ENCODE results near the gene CFAP74.

CFAP74 gene

GRCh38 chr1:1959840-1960479 lies 43.6 kb downstream of the CFAP74 start:
- H3K36me3 Mint-ChIP-seq, result no peaks in the 10 kb centered on the region
- H3K4me3 Mint-ChIP-seq, result peak overlapping the region; percentile 21
- H3K9me3 Mint-ChIP-seq, result peaks cover under 1% of the 10 kb centered on the region
- peak; percentile 68 to 81 for DNase-seq (ENCODE audit: low spot score in 2 of 2)
- peak; percentile 84 for ATAC-seq
- peaks cover 7% of the 10 kb centered on the region for H3K4me1 Mint-ChIP-seq
- H3K27ac Mint-ChIP-seq, result no peak overlapping the region

GRCh38 chr1:1959459-1959839 lies 44.1 kb downstream of the CFAP74 start:
- peaks cover 12% of the 10 kb centered on the region for H3K4me1 Mint-ChIP-seq
- H3K27ac Mint-ChIP-seq, result no peak overlapping the region
- H3K9me3 Mint-ChIP-seq, result peaks cover 2% of the 10 kb centered on the region
- DNase-seq (ENCODE audit: low spot score in 2 of 2) (no peak), ATAC-seq (no peak)
- peak overlapping the region; percentile 21 for H3K4me3 Mint-ChIP-seq
- H3K36me3 Mint-ChIP-seq, result no peaks in the 10 kb centered on the region

GRCh38 chr1:1958071-1958541 lies 45.5 kb downstream of the CFAP74 start:
- no peak overlapping the region for H3K27ac Mint-ChIP-seq
- H3K36me3 Mint-ChIP-seq, result no peaks in the 10 kb centered on the region
- H3K4me1 Mint-ChIP-seq, result peaks cover 12% of the 10 kb centered on the region
- no peak for DNase-seq (ENCODE audit: low spot score in 2 of 2)
- H3K4me3 Mint-ChIP-seq, result no peak overlapping the region
- H3K9me3 Mint-ChIP-seq, result peaks cover 2% of the 10 kb centered on the region
- ATAC-seq, result no peak

- no peak for ATAC-seq
- H3K36me3 Mint-ChIP-seq, result no peaks in the 10 kb centered on the region
These were observed 46.0 kb downstream of the CFAP74 start for GRCh38 chr1:1957533-1957961.

GRCh38 chr1:1956586-1957532 lies 46.7 kb downstream of the CFAP74 start:
- Mint-ChIP-seq H3K9me3 (peaks cover 2% of the 10 kb centered on the region), H3K4me1 (peaks cover 12% of the 10 kb centered on the region), H3K36me3 (no peaks in the 10 kb centered on the region), H3K27ac (no peak overlapping the region), H3K4me3 (no peak overlapping the region)
- DNase-seq (ENCODE audit: low spot score in 2 of 2) (no peak), ATAC-seq (no peak)

More at GRCh38 chr1:1957533-1957961, 46.0 kb downstream of the CFAP74 start:
- Mint-ChIP-seq H3K4me1 (peaks cover 12% of the 10 kb centered on the region), H3K9me3 (peaks cover 2% of the 10 kb centered on the region), H3K4me3 (no peak overlapping the region), H3K27ac (no peak overlapping the region)
- no peak for DNase-seq (ENCODE audit: low spot score in 2 of 2)

GRCh38 chr1:1956101-1956500 lies 47.5 kb downstream of the CFAP74 start:
- ATAC-seq, result no peak

GRCh38 chr1:1955621-1956094 lies 47.9 kb downstream of the CFAP74 start:
- no peaks in the 10 kb centered on the region for H3K36me3 Mint-ChIP-seq
- H3K4me3 Mint-ChIP-seq, result no peak overlapping the region
- H3K9me3 Mint-ChIP-seq, result peaks cover 2% of the 10 kb centered on the region
- H3K4me1 Mint-ChIP-seq, result peaks cover 12% of the 10 kb centered on the region
- no peak for ATAC-seq
- DNase-seq (ENCODE audit: low spot score in 2 of 2), result no peak
- no peak overlapping the region for H3K27ac Mint-ChIP-seq

More at GRCh38 chr1:1956101-1956500, 47.5 kb downstream of the CFAP74 start:
- Mint-ChIP-seq H3K9me3 (peaks cover 2% of the 10 kb centered on the region), H3K36me3 (no peaks in the 10 kb centered on the region), H3K27ac (no peak overlapping the region), H3K4me1 (peaks cover 12% of the 10 kb centered on the region), H3K4me3 (no peak overlapping the region)
- DNase-seq (ENCODE audit: low spot score in 2 of 2), result no peak

GRCh38 chr1:1954831-1955441 lies 48.6 kb downstream of the CFAP74 start:
- Mint-ChIP-seq H3K4me3 (no peak overlapping the region), H3K4me1 (peaks cover 12% of the 10 kb centered on the region), H3K36me3 (no peaks in the 10 kb centered on the region), H3K9me3 (peaks cover 2% of the 10 kb centered on the region), H3K27ac (no peak overlapping the region)
- no peak for ATAC-seq
- no peak for DNase-seq (ENCODE audit: low spot score in 2 of 2)

GRCh38 chr1:1954015-1954414 lies 49.6 kb downstream of the CFAP74 start:
- ATAC-seq (no peak), DNase-seq (ENCODE audit: low spot score in 2 of 2) (no peak)
- peaks cover 2% of the 10 kb centered on the region for H3K9me3 Mint-ChIP-seq
- H3K27ac Mint-ChIP-seq, result no peak overlapping the region
- no peak overlapping the region for H3K4me3 Mint-ChIP-seq
- H3K36me3 Mint-ChIP-seq, result no peaks in the 10 kb centered on the region
- peaks cover 12% of the 10 kb centered on the region for H3K4me1 Mint-ChIP-seq

GRCh38 chr1:1950940-1951339 lies 52.6 kb downstream of the CFAP74 start:
- ATAC-seq (no peak), DNase-seq (ENCODE audit: low spot score in 2 of 2) (no peak)
- Mint-ChIP-seq H3K4me1 (peaks cover 10% of the 10 kb centered on the region), H3K36me3 (no peaks in the 10 kb centered on the region), H3K27ac (no peak overlapping the region), H3K4me3 (no peak overlapping the region), H3K9me3 (peaks cover 2% of the 10 kb centered on the region)

GRCh38 chr1:1948783-1949182 lies 54.8 kb downstream of the CFAP74 start:
- H3K36me3 Mint-ChIP-seq, result no peaks in the 10 kb centered on the region
- DNase-seq (ENCODE audit: low spot score in 2 of 2), result no peak
- no peak for ATAC-seq
- no peak overlapping the region for H3K27ac Mint-ChIP-seq
- no peak overlapping the region for H3K4me3 Mint-ChIP-seq
- no peaks in the 10 kb centered on the region for H3K9me3 Mint-ChIP-seq
- peaks cover 6% of the 10 kb centered on the region for H3K4me1 Mint-ChIP-seq

GRCh38 chr1:1947493-1947892 lies 56.1 kb downstream of the CFAP74 start:
- Mint-ChIP-seq H3K9me3 (no peaks in the 10 kb centered on the region), H3K27ac (no peak overlapping the region), H3K36me3 (no peaks in the 10 kb centered on the region), H3K4me3 (no peak overlapping the region), H3K4me1 (peaks cover 8% of the 10 kb centered on the region)
- no peak for ATAC-seq
- DNase-seq (ENCODE audit: low spot score in 2 of 2), result no peak

GRCh38 chr1:1946540-1946939 lies 57.0 kb downstream of the CFAP74 start:
- no peak overlapping the region for H3K4me3 Mint-ChIP-seq
- no peak overlapping the region for H3K27ac Mint-ChIP-seq
- no peaks in the 10 kb centered on the region for H3K9me3 Mint-ChIP-seq
- no peak for ATAC-seq
- H3K4me1 Mint-ChIP-seq, result peaks cover 8% of the 10 kb centered on the region
- no peak for DNase-seq (ENCODE audit: low spot score in 2 of 2)
- H3K36me3 Mint-ChIP-seq, result no peaks in the 10 kb centered on the region

- Mint-ChIP-seq H3K4me3 (no peak overlapping the region), H3K36me3 (no peaks in the 10 kb centered on the region), H3K27ac (no peak overlapping the region), H3K9me3 (no peaks in the 10 kb centered on the region), H3K4me1 (peaks cover 8% of the 10 kb centered on the region)
- DNase-seq (ENCODE audit: low spot score in 2 of 2) (no peak), ATAC-seq (no peak)
These were observed 57.7 kb downstream of the CFAP74 start for GRCh38 chr1:1945782-1946393.

Measured in stimulated activated effector memory CD8-positive, alpha-beta T cell treated with anti-CD3 and anti-CD28 coated beads, Interleukin-12 subunit alpha, Interleukin-12 subunit beta, amount 100 ng/mL, for 72 hours (primary cell).